ENCODE results near the gene NXNL1. TPM values are rescaled to one million over a fixed set of nuclear protein-coding genes. Genes with fewer than 3 reads are reported as not detected.

NXNL1 gene
- total RNA-seq, 1 donor from 2014 or later: not detected

Other genes starting within 250 kb of the NXNL1 start
- gene USE1, start 245.6 kb downstream of the NXNL1 start, total RNA-seq: 9.0 and 25.3 TPM in 2 replicates
- 4.6 and 8.1 TPM in 2 replicates for gene OCEL1, start 234.7 kb downstream of the NXNL1 start, total RNA-seq
- gene NR2F6, start 215.0 kb downstream of the NXNL1 start, total RNA-seq: 122 and 131 TPM in 2 replicates
- gene USHBP1, start 196.2 kb downstream of the NXNL1 start, total RNA-seq: not detected in 2 replicates
- 125 and 141 TPM in 2 replicates for gene BABAM1, start 193.5 kb downstream of the NXNL1 start, total RNA-seq
- gene ANKLE1, start 179.0 kb downstream of the NXNL1 start, total RNA-seq: 3.0 and 4.1 TPM in 2 replicates
- gene ABHD8, start 157.5 kb downstream of the NXNL1 start, total RNA-seq: 10.3 and 20.9 TPM in 2 replicates
- 121 and 161 TPM in 2 replicates for gene MRPL34, start 155.1 kb downstream of the NXNL1 start, total RNA-seq
- gene DDA1, start 151.4 kb downstream of the NXNL1 start, total RNA-seq: 35.6 and 47.0 TPM in 2 replicates
- 3.3 and 6.6 TPM in 2 replicates for gene ANO8, start 126.1 kb downstream of the NXNL1 start, total RNA-seq
- 22.7 and 79.5 TPM in 2 replicates for gene GTPBP3, start 123.4 kb downstream of the NXNL1 start, total RNA-seq
- gene PLVAP, start 83.6 kb downstream of the NXNL1 start, total RNA-seq: 0.58 and 1.2 TPM in 2 replicates
- not detected in 2 replicates for gene CCDC194, start 66.7 kb downstream of the NXNL1 start, total RNA-seq
- gene BST2, start 55.3 kb downstream of the NXNL1 start, total RNA-seq: 2.2 and 18.6 TPM in 2 replicates
- 78.6 and 91.6 TPM in 2 replicates for gene MVB12A, start 40.9 kb downstream of the NXNL1 start, total RNA-seq
- gene TMEM221, start 12.3 kb downstream of the NXNL1 start, total RNA-seq: not detected in 2 replicates
- gene SLC27A1, start 9.6 kb upstream of the NXNL1 start, total RNA-seq: 2.5 and 7.0 TPM in 2 replicates
- 83.6 and 123 TPM in 2 replicates for gene PGLS, start 50.7 kb upstream of the NXNL1 start, total RNA-seq
- gene COLGALT1, start 94.7 kb upstream of the NXNL1 start, total RNA-seq: 83.6 and 126 TPM in 2 replicates
- gene UNC13A, start 227.4 kb upstream of the NXNL1 start, total RNA-seq: 0.06 TPM in 1 of 2 replicates, not detected in the other

All from epithelial cell of proximal tubule (primary cell).